CD4-positive, alpha-beta T cell treated with Interferon gamma for 1 hour (primary cell): ENCODE measurements around the gene REEP1.

Experiments used
- DNase-seq: peaks from one replicate; pipeline ENCODE4 v3.0.0-alpha.2; 2020

REEP1 gene

DNA sequence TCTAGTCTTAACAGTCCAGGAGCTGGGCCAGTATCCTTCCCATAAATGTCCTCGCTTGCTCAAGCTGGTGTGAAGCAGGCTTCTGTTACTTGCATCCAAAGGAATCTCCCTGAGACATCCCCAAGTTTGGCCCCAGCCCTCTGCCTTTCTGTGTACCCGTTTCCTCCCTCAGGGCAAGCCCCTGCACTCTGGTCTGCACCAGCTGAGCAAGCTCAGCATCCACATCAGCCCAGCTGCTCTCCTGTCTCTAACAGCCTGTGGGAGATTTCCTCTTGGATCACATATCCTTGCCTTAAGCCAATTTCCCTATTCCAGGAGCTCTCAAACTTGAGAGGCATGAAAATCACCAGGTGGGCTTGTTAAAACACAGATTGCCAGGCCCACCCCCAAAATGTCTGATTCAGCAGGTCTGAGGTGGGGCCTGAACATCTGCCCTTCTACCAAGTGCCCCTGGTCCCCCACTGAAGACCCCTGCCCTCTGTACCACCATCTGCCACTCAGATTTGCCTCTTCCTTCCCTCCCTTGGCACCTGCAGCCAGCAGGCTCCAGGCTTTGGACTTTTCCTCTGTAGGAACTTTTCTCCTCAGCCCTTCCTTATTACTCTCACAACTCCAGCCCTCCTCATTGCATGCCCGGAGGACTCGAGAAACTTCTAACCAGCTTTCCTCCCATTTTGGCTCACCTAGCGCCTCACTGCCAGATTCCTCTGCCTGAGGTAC, 32.1 kb downstream of the REEP1 start:
- DNase-seq, result no peak

DNA sequence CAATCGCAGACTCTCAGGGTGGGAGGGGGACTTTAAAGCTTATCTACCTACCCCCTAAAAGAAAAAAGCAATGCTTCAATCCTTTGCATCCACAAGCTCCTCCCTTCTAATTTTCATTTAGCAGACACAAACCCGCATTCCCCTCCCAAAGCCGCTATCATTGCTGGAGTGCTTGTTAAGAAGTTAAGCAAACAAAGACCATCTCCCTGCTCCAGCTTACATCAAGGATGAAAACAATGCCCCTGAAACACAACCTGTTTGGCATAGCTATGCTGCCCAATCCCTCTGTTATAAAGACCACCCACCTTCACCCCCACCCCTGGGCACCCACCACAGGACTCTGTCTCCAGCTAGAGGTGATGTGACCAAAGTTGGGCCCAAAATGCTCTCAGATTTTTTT, 33.0 kb downstream of the REEP1 start:
- DNase-seq, result no peak

DNA sequence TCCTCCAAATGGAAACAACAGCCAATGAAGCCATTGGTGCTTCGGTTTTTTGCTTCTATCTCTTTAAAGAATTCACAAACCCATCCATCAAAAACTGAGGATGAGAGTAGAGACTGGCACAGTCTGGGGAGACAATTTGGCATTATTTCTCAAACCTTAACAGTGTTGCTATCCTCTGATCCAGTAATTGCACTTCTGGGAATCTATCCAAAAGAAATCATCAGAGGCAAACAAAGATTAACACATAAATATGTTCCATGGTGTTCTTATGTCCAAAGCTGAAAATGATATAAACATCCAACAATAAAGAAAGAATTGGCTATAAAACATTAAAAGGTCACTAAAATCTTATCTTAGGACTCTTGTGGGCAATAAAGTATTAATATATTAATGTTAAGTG, 35.1 kb downstream of the REEP1 start:
- DNase-seq, result no peak

DNA sequence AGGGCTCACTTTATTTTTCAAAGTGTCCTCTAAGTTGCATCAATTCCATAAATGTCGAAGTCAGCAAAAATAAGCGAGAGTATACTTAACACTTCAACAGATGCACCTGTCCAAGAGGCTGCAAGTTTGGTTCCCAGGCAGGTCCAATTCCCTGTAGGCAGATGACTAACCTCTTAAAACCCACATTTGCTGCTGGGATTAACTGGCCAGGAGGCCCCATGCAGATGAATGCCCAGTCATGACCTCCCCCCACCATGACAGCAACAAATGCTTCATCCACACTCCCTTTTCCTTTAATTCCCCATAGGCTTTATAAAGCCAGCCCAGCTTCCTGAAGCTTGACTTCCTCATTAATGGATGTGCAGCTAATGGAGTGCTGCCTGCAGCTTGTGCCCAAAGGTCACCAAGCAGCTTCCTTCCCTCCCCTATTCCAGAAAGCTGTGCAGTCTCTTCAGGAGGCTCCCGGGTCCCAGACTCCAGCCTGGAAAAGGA, 35.7 kb downstream of the REEP1 start:
- DNase-seq, result no peak

DNA sequence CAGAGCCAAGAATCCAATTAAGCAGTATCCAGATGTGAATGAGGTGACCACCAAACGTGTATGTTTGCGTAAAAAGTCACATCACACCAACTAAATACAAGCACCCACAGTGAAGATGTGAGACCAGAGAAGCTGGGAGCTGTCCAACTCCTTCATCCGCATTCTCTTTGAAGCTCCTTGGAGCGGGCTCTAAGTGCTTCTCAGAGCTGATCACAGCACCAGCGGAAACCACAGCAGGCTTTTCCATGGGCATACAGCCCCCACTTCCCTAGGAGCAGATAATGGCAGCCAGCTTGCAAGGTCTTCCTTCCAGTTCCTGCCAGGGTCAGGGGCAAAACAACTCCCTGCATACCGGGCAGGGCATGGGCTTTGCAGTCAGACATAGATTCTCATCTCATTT, 36.4 kb downstream of the REEP1 start:
- DNase-seq, result no peak

DNA sequence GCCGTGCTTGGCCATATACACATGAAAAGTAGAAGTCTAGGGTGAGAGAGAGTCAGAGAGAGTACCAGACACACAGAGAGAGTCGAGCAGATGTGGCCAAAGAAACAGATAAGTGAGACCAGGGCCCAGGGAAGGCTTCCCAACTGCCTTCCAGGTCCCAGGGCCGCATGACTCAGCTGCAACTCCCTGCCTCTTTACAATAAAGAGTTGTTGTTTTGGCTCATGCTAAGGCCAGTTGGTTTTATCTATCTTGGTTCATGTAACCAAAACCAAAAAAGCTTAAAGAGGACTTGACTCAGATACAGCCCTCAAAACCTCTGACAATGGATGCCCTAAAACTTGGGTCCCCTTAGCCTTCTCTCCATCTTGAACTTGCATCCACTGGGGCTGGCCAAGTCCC, 36.9 kb downstream of the REEP1 start:
- DNase-seq, result no peak

DNA sequence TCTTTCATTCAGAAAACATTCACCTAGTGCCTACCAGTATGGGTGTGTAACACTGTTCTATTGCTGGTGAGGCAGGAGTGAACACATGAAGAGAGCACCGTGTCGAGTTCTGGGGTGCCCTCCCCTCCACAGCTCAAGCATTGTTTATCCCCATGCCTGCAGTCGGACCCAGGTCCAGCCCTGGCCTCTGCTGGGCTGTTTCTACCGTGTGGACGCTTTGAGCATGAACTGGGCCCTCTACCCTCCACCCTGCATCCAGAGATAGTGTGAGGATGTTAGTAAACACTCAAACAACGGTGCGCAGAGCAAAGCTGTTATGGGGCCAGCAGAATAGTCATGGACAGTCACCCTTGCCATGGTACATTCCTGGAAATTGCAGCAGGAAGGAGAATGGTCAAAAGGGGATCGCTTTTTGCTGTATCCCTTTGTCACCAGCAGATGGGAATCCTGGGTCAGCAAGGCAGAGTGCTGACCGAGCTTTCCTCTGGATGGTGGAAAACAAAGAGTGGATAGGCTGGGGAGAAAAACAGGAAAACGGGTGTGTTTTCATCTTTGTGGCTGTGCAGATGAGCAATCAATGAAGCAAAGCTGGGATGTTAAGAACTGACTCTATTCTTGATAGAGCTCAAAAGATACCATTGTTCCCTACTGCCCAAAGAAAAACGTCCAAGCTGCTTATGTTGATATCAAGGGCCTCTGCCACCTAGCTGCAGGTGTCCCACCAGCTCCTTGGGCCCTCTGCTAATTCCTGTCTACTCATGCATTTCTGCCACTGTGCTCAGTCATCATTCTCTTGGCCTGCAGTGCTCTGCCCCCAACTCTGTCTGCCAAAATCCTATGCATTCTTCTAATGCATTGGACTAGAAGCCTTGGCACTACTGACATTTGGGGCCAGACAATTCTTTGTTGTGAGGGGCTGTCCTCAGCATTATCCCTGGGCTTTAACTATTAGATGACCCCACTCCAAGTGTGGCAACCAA, 38.7 kb downstream of the REEP1 start:
- DNase-seq, result no peak

DNA sequence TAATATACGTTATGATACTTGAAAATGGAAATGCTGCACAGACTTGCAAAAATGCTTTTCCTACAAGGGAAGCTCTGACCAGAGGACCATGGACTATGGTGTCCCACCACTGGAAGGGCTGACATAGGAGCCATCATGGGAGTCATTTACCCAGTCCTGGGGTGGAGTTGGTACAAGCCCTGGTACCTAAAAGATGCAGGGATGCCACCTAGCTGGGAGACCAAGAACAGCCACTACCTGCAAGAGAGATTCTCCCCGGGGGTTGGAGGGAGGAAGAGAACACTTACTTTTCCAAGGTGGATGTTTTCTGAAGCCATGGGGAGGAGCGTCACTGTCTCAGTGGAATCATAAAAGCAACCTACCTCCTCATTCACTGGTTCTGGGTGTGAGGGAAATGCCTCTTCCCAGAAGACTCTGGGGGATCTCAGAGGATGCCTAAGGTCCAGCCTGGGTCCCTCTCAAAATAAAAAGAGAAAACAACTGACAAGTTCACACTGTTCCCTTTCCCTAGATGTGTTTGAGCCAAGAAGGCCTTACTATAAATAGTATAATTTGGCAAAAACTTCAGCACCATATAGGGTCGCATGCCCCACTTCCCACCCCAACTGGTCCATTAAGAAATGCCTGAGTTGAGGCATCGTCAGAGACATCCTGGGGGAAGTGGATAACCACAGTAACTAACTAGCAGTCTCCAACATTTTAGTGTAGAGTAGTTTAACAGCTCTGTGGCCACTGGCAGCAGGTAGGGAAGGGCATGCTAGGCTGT, 39.9 kb downstream of the REEP1 start:
- no peak for DNase-seq

DNA sequence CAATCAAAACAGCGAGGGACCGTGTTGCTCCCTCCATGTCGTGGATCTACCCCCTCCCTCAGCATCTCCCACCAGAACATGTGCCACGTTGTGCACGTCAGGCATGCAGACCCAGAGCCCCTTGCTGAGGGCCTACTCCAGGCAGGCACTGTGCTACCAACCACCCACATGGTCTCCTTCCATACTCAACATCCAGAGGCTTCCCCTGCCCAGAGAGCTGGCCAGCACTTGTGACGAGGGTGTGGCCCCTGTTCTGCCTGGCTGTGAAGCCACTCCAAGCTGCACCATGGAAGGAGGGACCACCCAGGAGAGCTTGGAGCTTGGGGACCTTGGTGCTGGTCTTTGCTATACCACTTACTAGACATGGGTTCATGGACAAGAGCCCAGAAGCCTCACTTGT, 40.5 kb downstream of the REEP1 start:
- DNase-seq, result no peak

DNA sequence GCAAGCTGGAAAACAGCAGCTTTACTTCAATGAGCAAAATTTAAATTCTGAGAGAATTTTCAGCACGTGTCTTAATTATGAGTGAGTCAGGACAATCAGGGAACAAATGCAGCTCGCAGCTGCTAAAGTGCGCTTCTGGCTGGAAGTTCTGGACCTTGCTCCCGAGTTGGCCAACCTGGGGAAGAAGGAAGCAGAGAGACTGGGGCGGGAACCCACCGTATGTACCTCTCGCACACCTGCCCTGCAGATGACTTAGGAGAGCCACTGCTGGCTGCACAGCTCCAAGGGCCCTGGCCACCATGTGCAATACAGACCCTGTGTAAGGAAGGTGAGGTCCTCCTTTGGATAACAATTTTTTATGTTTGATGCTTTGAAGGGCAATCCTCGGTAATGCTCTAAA, 42.4 kb downstream of the REEP1 start:
- DNase-seq, result no peak

DNA sequence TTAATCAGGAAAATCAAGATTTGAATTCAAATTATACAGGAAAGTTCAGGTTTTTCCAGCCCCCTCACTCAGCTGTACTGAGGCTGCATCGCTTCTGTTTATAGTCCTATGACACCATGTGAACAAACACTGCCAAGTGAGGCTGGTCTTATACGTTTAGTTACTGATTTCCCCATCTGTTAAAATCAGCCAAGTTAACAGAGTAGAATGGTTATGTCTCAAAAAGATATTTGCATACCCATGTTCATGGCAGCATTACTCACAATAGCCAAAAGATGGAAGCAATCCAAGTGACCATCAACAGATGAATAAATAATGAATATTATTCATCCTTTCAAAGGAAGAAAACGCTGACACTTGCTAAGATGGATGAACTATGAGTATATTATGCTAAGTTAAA, 43.8 kb downstream of the REEP1 start:
- no peak for DNase-seq

DNA sequence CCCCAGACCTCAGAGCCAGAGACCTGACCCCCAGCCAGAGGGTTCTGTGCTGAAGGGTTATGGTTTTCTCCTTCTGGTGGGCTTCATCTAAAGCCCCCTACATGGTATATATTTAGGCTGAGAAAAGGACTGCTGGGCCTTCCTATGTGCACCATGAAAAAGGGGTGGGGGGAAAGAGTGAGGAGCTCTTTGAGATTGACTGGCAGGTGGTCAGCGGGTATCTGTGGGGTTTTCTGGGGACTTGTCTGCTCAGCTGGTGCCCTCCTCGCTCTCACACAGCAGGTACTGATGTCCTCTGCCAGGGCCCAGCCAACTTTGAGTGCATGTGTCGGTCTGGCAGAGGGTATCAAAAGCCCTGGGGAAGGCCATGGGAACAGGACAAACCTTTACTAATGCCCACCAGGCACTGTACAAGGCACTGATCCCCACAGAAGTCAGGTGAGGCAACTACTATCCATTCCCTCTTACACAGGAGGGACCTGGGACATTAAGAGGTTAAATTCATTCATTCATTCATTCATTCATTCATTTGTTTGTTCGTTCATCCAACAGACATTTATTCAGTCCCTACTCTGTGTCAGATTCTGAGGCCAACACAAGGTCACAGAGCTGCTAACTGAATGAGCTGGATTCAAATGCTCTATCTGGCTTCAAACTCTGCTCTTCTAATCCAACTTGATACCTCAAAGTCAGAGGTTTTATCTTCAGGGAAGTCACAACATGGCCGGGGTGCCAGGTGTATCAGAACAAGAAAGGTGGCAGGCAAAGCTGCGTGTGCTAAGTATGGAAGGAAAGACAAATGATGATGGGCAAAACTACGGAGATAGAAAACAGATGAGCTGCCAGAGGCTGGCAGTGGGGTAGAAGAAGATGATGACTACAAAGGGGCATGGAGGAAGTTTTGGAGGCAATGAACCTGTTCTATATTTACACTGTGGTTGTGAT, 44.6 kb downstream of the REEP1 start:
- DNase-seq, result no peak

DNA sequence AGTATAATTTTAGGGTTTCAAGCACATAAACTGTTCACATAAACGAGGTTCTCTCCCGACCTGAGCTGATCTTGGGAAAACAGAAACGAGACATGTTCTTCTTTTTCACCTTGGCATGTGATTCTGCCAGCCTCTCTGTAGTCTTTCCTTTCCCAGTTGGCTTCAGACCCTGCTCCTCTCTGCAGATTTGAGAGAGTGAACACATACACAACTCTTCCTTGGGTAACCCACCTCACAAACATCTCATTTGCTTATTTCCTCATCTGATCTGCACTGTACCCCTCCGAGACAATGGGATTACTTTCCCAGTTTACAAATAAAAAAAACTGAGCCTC, 46.1 kb downstream of the REEP1 start:
- DNase-seq, result no peak

DNA sequence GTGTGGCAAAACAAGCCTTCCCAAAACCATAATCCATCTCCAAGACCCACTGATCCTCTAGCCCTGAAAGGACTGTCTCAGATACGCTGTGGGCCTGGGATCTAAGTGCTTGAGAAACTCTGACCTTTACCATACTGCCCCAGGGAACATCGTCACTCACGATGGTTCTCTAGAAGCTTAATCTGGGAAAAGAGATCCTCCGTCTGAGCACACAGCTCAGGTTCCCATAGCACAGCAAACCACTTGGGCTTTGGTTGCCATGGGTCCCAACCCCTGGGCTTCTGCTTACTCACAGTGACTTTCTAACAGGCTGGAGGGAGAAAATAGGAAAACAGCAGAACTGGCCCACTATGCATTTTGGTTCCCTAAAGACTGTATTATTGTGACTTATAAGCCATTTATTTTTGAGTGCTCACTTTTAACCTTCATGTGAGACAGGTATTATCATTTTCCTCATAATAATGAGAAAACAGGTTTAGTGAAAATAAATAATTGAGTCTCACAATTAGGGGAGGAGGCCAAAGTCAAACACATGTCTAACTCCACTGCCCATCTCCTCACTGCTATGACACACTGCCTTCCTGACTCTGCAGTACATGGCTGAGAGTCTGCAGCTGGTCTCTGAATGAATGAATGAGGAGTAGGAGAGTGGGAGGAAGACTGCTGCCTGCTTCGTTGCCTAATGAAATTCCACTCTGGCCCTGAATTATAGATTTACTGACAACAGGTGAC, 46.7 kb downstream of the REEP1 start:
- no peak for DNase-seq

DNA sequence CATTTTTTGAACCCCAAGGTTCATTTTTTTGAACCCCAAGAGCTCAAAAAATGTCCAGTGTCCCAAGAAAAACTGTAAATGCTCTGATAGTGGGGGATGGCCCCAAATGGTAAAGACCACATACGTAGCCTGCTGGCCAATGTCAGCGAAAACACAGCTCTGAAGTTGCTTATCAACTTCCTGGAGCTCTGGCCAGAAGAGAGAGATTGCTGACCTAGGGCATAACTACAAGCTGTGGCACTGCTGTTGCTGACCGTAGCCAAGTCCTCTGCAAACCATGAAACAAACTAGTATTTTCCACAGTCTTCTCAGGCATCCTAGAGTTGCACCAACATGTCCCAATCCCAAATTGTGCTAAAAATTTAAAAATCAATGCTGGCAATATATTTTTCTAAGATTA, 50.9 kb downstream of the REEP1 start:
- no peak for DNase-seq

DNA sequence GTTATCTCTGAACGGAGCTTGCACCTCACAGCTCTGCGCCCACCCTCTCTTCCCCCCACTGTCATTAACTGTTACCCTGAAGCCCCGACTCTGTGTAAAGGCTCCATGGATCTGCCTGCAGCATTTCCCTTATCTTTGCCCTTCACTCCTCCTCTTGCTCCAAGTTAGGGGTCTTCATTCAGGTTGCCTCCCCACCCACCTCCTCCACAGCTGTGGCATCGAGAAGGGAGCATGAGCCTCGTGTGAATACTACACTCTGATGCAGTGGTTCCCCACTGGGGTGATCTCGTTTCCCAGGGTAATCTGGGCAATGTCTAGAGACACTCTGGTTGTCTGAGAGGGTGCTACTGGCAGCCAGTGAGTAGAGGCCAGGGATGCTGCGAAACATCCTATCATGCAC, 51.4 kb downstream of the REEP1 start:
- DNase-seq, result no peak

DNA sequence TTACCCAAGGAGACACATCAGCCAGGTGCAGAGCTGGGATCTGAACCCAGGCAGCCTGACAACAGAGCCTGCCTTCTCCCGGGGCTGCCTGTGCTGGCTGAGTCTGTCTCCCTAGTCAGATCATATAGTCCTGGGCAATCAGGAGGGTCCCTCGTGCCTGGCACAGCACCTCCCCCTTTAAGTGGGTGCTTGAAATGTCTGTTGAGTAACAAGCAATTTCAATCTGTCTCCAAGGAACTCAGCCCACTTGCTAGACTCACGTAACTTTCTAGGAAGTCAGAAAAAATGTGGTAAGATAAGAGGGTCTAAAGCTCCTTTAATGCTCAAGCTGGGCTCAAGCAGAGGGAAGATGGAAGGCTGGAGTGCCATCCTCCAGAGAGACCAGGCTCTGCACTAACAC, 51.9 kb downstream of the REEP1 start:
- DNase-seq, result no peak

DNA sequence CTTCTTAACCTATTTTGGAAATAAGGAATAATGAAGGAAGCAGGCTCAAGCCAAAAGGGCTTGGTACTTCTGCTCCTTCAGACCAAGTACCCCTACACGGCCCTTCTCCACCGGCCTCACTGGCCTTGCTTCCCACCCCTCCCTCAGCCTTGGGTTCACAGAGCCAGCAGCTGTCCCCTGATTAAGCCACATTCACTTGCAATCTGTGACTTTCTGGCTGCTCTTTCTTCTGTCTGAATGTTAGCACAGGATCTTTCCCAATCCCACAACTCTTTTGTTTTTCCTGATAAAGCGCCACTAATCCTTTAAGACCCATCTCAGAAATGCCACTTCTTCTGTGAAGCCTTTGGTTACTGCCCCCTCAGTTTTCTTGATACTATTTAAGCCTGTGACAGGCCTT, 52.4 kb downstream of the REEP1 start:
- no peak for DNase-seq

DNA sequence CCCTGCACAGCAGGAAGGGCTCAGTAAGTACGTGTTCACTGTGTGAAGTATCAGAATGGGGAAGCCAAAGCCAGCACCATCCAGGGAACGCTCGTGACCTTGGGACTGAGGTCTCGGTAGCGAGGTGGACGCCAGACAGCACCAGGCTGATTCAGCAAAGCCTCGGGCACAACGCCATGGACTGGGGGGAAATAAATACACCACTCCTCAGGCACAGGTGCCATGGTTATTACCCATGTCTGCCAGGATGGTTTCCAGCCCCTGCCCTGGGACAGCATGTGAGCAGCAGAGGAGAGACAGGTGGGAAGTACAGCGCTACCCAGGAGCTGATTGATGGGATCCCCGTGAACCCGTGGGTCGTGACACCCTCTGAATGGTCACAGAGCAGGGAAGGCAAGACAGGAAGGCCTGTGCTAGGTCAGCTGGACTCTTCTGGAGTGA, 53.0 kb downstream of the REEP1 start:
- no peak for DNase-seq

DNA sequence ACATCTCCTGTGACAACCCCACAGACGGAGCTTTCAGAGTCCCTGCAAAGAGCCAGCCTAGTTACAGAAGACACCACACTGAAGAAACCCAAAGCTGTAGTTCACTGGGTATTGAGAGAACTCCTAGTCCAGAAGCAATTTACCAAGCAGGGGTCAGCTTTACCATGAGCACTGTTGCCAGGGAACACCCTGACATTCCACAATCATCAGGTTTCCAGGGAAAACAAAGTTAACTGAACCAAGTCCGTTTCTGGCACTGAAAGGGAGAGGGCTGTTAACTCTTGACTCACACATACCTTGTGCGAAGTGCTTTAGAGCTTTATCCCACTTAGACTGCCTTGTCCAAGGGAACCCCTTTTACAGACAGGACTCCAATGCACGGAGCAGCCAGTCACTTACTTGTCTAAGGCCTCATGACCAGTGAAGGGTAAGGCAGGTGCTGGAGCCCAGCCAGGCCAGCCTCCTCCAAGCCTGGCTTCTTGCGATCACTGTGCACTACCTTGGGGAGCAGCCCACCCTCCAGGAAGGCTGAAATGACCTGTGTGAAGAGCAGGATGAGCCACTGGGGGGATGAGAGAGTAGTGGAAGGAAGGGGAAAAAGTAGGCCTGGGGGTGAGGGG, 53.9 kb downstream of the REEP1 start:
- no peak for DNase-seq

DNA sequence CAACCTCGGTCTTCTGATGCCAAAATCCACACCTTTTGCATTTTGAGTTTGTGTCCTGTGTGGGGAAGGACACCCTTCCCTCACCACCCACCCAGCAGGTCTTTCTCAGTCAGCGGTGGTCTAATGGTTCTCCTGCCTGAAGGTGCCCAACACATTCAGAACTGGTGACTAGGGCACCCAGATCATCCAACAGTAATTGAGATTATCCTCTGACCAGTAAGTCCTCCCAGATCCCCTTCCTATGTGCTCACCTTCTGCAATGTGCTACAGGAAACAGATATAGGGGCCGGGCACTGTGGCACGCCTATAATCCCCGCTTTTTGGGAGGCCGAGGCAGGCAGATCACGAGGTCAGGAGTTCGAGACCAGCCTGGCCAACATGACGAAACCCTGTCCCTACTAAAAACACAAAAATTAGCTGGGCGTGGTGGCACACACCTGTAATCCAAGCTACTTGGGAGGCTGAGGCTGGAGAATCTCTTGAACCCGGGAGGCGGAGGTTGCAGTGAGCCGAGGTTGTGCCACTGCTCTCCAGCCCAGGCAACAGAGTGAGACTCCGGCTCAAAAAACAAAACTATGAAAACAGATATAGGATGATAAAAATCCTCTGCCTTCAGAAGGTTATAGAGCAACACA, 56.2 kb downstream of the REEP1 start:
- no peak for DNase-seq
